Activated CD4-positive, alpha-beta T cell treated with anti-CD3 and anti-CD28 coated beads for 24 hours (primary cell): Measurements from ENCODE around the gene MAST4.

Experiments used
- DNase-seq, 2 donors: peaks; one replicate each; pipeline ENCODE4 v3.0.0-alpha.2; 2020; ENCODE audit warnings: low read depth in 2 of 2

The MAST4 gene

DNA sequence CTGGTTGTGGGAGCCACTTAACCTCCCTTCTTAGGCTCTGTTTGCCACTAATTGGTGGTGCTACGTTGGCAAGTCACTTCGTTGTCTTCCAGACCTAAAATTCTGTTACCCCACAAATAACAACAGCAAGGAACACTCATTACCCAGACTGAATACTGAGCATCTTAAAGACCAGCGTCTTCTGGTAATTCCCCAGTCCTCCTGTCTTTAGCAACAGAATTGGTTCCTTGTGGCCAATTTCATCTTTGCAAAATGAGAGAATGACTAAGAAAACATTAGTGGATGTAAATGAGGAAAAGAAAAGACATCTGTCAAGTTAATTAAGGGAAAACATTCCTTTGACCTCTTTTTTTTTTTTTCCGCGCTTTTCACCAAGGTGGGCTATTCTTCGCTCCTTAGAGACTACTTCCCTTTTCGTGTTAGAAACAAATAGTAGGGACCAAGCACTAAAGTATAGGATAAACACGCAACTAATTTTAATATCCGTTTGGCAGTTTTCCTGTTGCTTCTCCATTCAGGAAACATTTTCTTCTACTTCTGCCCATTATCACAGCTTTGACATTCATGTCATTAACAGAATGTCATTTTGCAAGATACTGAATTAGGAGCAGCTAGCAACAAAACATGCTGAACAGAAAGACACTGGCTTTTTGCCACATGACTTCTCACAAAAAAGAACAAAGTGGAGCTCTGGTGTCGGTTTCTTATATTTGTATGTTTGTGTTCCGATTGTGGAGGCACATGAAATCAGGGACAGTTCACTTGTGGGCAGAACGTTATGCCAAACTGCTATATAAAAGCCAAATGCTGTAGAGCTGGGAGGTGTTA is 446.2 kb downstream of the MAST4 start:
- DNase-seq: no peak

DNA sequence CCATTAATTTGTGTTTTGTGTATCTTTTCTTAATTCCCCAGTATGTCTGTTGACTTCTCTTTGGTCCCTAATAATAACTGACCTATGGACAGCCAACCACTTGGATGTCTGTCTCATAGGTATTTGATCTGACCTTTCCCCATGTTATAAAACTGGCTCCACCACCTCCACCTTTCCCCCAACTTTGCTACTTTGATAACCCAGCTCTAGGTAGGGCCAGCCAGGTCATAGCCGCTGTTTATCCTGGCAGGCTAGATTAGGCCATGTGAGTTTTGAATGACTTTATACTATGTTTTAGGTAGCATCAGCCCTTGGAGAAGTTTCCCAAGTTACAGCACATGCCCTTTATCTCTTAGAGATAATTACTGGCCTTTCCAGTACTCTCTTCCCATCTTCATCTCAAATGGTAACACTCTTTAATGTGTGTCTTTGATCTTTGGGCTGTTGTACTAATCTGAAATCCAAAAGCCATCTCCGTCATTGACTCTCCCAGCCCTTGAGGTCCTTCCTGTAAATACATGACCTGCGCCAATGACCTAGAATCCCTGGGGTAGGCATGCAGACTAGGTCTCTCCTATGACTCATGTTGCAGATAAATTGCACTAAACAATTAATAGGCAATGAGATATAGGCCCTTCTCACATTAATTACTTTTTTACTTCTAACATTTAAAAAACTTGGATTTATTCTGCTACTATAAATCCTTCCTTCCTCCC is 447.8 kb downstream of the MAST4 start:
- no peak for DNase-seq

DNA sequence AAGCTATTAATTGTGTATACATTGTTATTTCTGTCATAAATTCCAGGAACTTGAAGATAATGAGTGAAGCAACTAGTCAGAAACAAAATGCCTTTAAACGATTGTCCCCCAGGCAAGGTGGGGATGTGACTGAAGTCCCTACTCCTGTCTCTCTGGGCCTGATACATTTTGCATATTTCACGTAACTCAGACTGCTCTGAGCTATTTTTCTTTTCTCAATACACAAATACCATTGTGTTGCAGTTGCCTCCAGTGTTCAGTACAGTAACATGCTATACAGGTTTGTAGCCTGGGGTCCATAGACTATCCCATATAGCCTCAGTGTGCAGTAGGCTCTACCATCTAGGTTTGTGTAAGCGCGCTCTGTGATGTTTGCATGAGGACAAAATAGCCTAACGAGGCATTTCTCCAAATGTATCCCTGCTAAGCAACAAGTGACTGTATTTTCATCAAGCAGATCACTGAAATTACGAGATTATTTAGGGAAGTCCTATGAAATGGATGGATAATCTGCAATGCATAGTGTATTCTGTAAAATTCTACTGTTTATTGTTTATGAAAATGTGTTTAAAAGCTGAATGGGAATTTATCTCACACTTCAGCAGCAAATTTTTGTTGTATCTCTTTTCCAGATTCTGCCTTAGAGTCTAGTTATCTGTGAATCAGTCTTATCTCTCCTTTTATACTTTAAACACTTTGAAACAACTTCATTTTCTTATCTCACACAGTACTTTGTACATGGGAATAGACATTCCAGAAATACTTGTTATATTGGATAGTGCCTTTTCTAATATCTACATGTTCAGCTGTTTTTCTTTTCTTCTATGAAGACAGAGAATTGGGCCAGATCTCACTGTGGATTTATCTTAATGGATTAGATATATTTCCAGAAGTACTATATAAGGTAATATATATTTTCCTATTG is 449.9 kb downstream of the MAST4 start:
- no peak for DNase-seq

DNA sequence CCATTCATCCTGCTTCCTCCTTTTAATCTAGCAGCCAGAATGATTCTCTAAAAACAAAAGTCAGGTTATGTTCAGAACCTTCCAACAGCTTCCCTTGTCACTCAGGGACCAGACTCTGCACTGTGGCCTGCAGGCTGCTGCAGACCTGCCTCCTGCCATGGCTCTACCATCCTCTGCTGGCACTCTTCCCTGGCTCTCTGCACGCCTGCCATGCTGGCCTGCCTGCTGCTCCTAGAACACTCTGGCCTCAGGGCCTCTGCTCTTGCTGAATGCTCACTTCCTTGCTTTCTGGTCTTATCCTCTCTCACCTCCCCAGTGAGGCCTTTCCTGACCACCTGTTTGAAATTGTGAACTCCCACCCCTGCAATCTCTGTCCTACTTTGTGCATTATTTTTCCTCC is 451.0 kb downstream of the MAST4 start:
- no peak for DNase-seq

DNA sequence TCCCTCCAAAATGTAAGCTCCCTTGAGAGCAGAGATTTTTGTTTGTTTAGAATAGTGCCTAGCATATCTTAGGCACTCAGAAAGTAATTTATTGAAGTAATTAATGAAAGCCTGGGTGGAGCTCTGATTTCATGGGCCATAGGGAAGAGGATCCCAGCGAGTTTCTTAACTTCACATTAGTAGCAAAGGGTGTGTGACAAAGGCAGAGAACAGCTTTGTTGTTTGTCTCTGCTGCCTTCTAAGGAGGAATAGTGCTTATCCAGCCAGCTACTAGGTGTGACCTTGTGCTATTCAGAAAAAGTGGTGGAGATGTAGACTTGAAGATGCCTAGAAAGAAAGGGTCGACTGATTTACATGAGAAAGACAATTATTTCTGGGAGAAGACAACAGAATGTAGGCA is 451.4 kb downstream of the MAST4 start:
- no peak for DNase-seq

DNA sequence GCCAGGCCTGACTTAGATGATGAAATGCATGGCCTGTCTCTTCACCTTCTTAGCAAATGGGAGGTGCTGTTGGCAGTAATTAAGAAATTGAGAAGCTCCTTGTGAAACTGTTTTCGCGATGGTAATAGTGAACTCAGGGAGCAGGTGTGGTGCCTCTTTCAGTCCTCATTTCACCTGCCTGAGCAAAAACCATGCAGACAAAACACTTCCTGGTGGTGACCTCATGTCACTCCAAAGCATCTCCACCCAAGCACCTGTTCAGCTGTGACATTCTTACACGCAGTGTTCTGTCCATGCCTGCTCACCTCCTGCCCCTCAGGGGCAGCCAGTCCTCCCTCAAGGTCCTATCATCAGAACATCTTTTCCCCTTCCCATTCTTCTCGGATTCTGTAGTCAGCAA is 453.9 kb downstream of the MAST4 start:
- DNase-seq: no peak

DNA sequence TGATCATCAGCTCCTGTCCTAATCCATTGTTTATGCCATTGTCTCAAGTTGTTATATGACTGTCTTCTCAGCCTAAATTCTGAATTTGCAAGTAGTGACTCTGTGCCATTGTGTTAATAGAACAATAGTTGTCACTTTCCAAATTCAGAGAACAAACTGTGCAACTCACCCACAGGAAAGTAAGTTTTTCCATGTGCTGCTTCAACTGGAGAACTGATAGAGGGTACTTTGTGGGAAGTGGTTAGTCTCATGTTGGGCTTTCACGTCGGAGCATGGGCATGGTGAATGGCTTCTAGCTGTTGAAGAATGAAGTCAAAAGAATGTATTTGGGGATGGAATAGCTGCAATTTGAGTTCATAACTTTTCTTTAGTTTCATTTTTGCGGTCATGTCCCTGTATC is 454.4 kb downstream of the MAST4 start:
- DNase-seq: no peak

DNA sequence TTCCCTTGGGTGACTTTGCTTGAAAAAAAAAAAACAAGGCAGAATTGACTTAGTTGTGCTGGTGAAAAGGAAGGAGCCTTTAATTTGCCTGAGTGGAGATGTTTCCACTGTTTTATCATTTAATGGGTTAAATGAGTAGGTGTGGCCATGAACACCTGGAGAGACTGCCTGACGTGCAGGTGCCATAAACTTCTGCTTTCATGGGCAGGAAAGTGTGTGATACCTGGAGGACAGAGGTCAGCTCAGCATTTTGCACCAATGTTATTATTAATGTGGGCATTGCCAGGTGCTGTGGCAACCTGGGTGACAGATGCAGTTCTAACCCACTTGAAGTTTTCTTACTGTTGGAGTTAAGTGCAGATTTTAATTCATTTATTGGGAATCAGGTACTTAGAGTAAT is 455.0 kb downstream of the MAST4 start:
- no peak for DNase-seq

DNA sequence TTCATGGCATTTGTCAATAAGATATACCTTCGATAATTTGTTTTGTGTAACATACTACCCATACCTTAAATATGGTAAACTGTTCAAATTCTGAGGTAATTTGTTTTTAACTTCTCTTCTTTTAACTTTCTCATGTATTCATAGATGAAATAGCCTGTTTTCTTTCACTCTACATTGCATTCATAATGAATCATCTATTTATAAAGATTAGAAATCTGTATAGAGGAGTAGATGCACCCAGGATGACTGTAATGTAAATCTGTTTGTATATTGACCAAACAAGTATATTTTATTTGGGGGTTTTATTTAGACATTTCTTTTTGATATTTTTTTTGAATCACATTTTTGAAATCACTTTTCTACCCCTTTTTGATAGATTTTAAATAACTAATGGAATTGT is 455.8 kb downstream of the MAST4 start:
- DNase-seq: no peak

DNA sequence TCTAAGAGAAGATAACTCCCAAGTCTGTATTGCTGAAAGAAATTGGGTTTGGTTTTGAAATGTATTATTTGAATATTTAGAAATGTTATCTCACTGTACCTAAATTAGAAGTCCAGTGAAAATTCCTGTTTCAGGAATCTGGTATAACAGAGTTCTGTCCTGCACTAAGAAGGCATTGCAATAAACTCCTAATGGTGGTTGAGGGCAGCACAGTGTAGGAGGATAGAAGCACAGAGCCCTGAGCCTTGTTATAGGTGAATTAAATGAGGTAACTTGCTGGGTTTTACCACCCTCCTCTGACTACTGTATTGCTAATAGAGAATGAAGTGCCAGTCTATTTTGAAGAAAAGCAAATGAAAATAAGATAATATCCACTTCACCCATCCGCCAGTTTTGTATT is 457.0 kb downstream of the MAST4 start:
- no peak for DNase-seq

DNA sequence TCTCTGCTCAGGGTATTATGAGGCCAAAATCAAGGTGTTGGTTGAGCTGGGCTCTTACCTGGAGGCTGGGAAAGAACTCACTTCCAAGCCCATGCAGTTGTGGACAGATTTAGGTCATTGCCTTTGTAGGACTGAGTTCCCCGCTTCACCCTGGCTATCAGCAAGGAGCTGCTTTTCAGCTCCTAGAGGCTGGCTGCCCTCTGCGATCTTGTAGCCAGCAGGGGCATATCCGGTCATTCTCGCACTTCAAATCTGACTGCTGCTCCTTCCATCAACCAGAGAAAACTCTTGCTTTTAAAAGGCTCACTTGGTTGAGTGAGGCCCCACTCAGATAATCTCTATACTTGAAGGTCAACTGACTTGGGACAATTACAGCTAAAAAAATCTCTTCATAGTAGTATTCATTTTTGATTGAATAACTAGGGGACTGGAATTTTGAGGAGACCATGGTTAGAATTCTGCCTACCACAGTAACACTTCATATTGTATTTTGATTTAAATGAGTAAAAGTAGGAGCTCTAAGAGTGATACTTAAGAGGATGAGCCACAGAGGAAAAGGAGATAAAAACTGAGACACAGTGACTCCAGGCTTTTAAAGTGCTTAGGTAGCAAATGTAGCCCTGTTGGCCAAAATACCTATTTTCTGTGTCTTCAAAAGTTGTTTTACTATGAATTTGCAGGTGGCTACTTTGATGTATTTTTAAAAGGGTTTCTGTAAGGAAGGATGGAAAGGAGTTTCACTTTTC is 463.0 kb downstream of the MAST4 start:
- DNase-seq: no peak

DNA sequence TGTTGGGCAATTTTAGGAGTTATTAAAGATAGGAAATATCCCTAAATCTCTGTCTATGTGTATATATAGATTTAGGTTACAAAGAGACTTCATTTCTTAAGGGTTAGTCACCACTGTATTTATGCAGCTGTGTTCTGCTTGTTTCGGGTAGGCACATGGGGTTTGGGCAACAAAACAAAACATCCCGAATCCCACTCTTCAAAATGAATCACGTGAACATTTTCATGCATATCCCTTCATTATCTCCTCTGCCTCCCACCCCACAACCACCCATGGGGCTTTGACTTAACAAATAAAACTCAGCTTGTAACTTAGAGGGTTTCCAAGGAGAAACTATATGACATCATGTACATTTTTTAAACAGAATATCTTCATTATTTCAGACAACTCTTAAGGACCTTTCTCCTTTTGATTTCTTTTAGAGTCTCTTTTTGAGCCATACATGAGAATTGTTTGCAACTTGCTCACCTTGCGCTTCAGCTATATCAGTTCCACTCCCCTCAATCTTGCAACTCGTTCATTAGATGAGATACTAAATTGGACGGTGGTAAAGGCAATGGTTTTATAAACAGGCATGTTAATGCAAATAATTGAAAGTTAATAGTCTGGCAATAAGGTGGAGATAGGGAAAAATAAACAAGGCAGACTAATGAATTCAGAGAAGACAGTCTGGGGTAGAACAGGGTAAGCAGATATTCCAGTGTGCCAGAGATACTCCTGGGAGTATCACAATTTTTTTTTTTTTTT is 463.7 kb downstream of the MAST4 start:
- DNase-seq: no peak

DNA sequence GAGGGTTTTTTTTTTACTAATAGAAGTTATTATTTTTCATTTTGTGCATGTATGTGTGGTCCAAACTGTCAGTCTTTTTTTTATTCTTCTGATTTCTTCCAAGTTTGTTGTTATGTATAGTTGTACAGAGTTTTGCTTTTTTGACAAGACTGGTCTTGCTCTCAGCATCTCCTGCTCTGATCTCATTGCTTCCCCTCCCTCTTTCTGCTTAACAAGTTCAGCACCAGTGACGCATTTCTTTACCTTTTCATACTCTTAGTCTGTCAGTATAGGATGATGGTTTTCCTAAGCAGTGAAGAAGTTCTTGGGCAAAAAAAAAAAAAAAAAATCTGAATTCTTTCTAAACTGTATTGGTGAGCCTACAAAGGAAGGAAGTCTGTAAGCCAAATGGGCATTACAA is 465.3 kb downstream of the MAST4 start:
- no peak for DNase-seq

DNA sequence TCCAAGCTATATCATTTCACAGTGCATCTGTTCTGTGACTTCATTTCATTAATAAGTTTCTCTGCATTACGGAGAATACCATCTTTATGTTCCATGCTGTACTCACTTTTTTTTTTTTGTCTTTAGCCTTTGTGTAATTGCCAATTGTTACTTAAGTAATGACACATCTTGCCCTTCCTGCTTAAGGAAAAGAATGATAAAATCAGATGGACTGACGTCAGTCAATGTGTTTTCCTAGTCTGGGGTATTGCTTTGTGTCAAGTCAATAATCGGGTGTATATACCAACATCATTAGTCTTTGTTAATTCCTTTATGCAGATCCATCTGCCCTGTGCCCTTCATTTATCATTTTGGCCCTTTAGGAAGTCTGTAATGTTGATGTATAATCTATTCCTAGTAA is 466.9 kb downstream of the MAST4 start:
- DNase-seq: no peak

DNA sequence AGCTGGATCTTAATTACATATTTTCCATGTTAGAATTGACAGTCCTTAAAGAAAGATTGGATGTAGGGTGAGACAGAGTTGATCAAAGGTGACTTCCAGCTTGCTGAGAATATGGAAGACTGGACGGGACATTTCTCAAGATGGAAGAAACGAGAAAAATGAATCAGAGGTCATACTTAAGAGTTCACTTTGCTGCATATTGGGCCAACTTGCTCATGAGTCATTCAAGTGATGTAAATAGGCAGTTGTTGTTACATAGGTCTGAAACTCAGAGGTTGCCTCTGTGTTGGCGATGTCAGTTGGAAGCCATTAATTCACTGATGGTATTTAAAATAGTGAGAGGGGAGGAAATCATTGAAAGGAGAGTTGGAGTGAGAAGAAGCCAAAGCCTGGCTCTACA is 467.6 kb downstream of the MAST4 start:
- DNase-seq: no peak

DNA sequence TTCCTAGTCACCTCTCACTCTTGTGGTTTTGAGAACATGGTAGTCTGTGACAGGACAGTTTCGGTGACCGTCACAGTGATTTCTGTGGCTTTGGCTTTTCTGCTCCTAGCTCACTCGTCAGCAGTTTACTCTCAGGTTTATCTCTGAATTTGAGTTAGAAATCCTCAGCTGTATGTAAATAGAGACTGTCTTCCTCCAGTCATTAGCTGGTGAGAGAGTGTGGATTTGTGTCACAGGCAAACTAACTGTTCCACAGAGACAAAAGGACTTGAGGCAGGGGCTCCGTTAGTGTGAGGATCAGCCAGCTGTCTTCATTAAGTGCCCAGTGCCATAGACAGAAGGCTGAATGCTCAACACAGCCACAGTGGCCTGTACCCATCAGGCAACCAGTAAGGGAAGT is 469.0 kb downstream of the MAST4 start:
- DNase-seq: peak in 1 of 2 donors; percentile 4

DNA sequence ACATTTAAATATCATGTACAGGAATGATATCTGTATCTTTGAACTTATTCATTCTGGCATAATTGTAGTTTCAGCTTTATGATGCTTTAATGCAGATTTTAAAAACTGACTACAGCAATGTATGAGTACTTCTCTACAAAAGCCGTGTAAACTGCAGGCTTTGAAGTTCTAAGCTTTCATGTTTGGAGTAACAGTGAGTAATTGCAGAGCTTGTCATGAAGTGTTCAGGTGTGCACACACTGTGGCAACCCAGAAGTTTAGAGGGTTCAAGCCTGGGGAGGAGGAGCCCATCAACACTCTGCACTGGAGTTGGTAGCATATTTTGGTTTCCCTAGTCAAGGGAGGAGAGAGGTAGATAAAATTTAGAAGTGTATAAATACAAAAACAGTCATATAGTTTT is 469.5 kb downstream of the MAST4 start:
- DNase-seq: no peak

DNA sequence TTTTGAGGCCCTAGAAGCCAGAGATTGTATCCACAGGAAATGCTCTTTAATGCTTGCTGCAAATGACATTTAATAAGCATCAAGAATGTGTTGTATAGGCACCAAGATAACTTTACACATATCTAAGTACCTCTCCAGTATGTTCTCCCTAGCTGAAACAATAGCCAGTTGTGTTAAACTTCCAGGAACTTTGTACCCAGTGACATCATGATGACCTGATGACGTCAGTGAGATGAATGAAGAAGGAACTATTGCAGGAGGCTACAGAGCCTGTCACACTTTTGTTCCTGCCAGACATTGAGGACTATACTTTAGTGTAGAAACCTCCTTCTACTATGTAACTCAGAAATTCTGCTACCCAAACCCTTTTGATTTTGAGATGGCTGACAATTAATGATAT is 470.6 kb downstream of the MAST4 start:
- no peak for DNase-seq

DNA sequence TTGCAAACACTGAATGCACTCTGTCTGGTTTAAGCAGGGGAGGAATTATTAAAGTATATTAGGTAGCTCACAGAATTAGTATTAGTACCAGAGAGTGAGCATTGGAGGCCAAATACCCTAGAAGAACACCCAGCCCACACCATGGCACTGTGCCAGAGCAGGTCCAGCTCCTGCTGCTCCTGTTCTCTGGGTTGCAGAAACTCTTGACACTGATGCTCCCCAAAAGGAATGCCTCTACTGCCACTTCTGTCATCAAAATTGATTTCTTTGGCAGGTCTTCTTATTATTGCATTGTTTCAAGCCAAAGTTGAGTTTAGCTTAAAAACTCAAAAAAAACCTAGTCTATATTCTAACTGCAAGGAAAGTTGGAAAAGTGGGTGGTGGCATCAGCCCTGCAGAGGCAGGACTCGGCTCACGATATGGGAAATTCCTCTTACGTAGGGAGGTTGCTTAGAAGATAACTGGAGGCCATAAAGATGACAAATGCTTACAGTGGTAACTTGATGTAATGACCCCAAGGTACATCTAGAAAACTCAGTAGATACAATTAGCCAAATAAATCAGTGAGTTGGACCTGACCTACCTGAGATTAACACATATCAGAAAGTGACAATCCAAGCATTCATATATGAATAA is 477.0 kb downstream of the MAST4 start:
- DNase-seq: no peak

DNA sequence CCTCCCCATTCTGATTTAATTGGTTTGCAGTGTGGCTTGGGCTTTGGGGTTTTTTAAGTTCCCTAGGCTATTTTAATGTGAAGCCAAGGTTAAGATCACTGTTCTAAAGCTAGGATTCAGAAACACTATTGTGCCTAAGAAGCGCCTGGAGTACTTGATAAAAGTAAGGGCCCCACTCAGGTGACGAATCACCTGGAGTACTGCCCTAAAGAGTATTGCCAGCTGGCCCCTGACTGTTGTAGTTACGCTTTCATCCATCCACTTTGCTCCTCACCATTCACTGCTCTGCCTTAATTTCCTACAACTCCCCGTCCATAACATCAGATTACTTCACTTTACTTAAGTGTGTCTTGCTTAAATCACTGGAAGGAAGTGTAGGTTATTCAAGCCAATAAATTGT is 481.1 kb downstream of the MAST4 start:
- DNase-seq: no peak
